Gastroesophageal sphincter (tissue), 3 donors: ENCODE results near the gene GOLGA3.

Source experiments
- EP300 ChIP-seq: sonication (generic); formaldehyde crosslinking; IDR thresholded peaks from one replicate; pipeline ENCODE4 v1.6.1; 2017; ENCODE audit warnings: antibody characterized with exemption, mild to moderate bottlenecking
- POLR2A ChIP-seq, 2 donors: fragments of 450-650 bp; IDR thresholded peaks; one replicate each; pipeline ENCODE4 v1.6.1; 2017; ENCODE audit warnings: antibody characterized with exemption in 2 of 2, mild to moderate bottlenecking in 2 of 2, moderate library complexity in 1 of 2
- POLR2AphosphoS5 ChIP-seq: sonication (generic); formaldehyde crosslinking; IDR thresholded peaks from one replicate; pipeline ENCODE4 v1.6.1; 2017; ENCODE audit warnings: antibody characterized with exemption
- TF ChIP-seq, protein P1 (sequence below), 4 experiments: fragments of 200-600 bp in 2 of 4; fragments of 450-650 bp in 2 of 4; sonication (generic) in 1 of 4; IDR thresholded peaks; one replicate each; pipeline ENCODE4 v1.5.1; 2017 to 2019; ENCODE audit warnings: antibody characterized with exemption in 4 of 4, mild to moderate bottlenecking in 2 of 4, moderate library complexity in 2 of 4

DNA sequence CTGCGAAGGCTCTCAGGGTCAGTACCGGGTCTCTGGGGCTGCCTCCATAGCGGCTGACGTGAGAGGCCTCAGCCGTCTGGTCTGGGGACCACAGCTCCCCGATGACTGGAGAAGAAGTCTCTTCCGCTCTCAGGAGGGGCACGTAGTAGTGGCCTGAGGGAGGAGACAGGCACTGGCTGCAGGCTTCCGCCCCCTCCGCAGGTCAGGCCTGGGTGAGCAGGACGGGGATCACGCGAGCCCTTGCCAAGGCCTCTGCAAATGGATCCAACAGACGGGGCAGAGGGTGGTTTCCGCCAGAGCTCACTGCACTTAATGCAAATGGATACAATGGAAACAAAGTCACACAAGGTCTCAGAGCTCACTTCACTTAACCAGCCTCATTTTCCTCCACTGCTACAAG lies 91.8 kb downstream of the GOLGA3 start:
- TF ChIP-seq, protein P1, sequence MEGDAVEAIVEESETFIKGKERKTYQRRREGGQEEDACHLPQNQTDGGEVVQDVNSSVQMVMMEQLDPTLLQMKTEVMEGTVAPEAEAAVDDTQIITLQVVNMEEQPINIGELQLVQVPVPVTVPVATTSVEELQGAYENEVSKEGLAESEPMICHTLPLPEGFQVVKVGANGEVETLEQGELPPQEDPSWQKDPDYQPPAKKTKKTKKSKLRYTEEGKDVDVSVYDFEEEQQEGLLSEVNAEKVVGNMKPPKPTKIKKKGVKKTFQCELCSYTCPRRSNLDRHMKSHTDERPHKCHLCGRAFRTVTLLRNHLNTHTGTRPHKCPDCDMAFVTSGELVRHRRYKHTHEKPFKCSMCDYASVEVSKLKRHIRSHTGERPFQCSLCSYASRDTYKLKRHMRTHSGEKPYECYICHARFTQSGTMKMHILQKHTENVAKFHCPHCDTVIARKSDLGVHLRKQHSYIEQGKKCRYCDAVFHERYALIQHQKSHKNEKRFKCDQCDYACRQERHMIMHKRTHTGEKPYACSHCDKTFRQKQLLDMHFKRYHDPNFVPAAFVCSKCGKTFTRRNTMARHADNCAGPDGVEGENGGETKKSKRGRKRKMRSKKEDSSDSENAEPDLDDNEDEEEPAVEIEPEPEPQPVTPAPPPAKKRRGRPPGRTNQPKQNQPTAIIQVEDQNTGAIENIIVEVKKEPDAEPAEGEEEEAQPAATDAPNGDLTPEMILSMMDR (IDR thresholded peaks at IDR 0.05): no peak
- no peak for TF ChIP-seq EP300
- no peak for TF ChIP-seq POLR2A (IDR thresholded peaks at IDR 0.05)
- TF ChIP-seq POLR2AphosphoS5: no peak
